ENCODE data around the gene BIRC5. TPM values are rescaled to one million over a fixed set of nuclear protein-coding genes. Genes with fewer than 3 reads are reported as not detected.
A peak's percentile ranks its signal among the peaks of the same experiment; 100 is the strongest.

The BIRC5 gene
- total RNA-seq, 2 donors from 2014 or later: 3.4 to 10.1 TPM

DNA sequence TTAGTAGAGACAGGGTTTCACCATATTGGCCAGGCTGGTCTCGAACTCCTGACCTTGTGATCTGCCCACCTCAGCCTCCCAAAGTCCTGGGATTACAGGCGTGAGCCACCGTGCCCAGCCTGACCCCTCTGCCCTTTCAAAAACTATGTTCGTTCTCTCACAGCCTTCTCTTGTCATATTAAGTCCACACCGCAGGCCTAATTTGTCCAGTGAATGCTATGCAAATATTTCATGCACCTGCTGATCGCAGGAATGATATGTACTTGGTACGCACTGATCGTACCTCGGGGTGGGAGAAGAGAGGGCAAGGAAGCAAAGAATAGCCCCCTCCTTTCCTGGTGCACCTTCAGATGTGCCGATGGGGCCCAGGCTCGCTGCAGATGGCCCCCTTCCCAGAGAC, 3.0 kb upstream of the BIRC5 start:
- intact Hi-C loops (cut with DNase I, micrococcal nuclease): no loop called here
- DNase-seq: no peak
- ATAC-seq: no peak

DNA sequence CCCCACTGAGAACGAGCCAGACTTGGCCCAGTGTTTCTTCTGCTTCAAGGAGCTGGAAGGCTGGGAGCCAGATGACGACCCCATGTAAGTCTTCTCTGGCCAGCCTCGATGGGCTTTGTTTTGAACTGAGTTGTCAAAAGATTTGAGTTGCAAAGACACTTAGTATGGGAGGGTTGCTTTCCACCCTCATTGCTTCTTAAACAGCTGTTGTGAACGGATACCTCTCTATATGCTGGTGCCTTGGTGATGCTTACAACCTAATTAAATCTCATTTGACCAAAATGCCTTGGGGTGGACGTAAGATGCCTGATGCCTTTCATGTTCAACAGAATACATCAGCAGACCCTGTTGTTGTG, 631 bp downstream of the BIRC5 start:
- no peak for ATAC-seq
- intact Hi-C loops (cut with DNase I, micrococcal nuclease): no loop called here
- no peak for DNase-seq

DNA sequence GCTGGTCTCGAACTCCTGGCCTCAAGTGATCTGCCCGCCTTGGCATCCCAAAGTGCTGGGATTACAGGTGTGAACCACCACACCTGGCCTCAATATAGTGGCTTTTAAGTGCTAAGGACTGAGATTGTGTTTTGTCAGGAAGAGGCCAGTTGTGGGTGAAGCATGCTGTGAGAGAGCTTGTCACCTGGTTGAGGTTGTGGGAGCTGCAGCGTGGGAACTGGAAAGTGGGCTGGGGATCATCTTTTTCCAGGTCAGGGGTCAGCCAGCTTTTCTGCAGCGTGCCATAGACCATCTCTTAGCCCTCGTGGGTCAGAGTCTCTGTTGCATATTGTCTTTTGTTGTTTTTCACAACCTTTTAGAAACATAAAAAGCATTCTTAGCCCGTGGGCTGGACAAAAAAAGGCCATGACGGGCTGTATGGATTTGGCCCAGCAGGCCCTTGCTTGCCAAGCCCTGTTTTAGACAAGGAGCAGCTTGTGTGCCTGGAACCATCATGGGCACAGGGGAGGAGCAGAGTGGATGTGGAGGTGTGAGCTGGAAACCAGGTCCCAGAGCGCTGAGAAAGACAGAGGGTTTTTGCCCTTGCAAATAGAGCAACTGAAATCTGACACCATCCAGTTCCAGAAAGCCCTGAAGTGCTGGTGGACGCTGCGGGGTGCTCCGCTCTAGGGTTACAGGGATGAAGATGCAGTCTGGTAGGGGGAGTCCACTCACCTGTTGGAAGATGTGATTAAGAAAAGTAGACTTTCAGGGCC, 5.5 kb downstream of the BIRC5 start:
- intact Hi-C loops (cut with DNase I, micrococcal nuclease): no loop called here
- ATAC-seq (no peak), DNase-seq (no peak)

DNA sequence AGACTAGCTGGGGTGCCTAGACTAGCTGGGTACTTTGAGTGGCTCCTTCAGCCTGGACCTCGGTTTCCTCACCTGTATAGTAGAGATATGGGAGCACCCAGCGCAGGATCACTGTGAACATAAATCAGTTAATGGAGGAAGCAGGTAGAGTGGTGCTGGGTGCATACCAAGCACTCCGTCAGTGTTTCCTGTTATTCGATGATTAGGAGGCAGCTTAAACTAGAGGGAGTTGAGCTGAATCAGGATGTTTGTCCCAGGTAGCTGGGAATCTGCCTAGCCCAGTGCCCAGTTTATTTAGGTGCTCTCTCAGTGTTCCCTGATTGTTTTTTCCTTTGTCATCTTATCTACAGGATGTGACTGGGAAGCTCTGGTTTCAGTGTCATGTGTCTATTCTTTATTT, 9.0 kb downstream of the BIRC5 start:
- intact Hi-C loops (cut with DNase I, micrococcal nuclease): no loop called here
- ATAC-seq: no peak
- no peak for DNase-seq

DNA sequence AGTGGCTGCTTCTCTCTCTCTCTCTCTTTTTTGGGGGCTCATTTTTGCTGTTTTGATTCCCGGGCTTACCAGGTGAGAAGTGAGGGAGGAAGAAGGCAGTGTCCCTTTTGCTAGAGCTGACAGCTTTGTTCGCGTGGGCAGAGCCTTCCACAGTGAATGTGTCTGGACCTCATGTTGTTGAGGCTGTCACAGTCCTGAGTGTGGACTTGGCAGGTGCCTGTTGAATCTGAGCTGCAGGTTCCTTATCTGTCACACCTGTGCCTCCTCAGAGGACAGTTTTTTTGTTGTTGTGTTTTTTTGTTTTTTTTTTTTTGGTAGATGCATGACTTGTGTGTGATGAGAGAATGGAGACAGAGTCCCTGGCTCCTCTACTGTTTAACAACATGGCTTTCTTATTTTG, 9.7 kb downstream of the BIRC5 start:
- DNase-seq: no peak
- no peak for ATAC-seq
- intact Hi-C loops (cut with DNase I, micrococcal nuclease): no loop called here

DNA sequence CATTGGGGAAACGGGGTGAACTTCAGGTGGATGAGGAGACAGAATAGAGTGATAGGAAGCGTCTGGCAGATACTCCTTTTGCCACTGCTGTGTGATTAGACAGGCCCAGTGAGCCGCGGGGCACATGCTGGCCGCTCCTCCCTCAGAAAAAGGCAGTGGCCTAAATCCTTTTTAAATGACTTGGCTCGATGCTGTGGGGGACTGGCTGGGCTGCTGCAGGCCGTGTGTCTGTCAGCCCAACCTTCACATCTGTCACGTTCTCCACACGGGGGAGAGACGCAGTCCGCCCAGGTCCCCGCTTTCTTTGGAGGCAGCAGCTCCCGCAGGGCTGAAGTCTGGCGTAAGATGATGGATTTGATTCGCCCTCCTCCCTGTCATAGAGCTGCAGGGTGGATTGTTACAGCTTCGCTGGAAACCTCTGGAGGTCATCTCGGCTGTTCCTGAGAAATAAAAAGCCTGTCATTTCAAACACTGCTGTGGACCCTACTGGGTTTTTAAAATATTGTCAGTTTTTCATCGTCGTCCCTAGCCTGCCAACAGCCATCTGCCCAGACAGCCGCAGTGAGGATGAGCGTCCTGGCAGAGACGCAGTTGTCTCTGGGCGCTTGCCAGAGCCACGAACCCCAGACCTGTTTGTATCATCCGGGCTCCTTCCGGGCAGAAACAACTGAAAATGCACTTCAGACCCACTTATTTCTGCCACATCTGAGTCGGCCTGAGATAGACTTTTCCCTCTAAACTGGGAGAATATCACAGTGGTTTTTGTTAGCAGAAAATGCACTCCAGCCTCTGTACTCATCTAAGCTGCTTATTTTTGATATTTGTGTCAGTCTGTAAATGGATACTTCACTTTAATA, 10.4 kb downstream of the BIRC5 start:
- intact Hi-C loops (cut with DNase I, micrococcal nuclease): no loop called here
- DNase-seq (no peak), ATAC-seq (no peak)

DNA sequence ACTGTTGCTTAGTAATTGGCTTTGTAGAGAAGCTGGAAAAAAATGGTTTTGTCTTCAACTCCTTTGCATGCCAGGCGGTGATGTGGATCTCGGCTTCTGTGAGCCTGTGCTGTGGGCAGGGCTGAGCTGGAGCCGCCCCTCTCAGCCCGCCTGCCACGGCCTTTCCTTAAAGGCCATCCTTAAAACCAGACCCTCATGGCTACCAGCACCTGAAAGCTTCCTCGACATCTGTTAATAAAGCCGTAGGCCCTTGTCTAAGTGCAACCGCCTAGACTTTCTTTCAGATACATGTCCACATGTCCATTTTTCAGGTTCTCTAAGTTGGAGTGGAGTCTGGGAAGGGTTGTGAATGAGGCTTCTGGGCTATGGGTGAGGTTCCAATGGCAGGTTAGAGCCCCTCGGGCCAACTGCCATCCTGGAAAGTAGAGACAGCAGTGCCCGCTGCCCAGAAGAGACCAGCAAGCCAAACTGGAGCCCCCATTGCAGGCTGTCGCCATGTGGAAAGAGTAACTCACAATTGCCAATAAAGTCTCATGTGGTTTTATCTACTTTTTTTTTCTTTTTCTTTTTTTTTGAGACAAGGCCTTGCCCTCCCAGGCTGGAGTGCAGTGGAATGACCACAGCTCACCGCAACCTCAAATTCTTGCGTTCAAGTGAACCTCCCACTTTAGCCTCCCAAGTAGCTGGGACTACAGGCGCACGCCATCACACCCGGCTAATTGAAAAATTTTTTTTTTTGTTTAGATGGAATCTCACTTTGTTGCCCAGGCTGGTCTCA, 11.2 kb downstream of the BIRC5 start:
- no peak for ATAC-seq
- intact Hi-C loops (cut with DNase I, micrococcal nuclease): no loop called here

DNA sequence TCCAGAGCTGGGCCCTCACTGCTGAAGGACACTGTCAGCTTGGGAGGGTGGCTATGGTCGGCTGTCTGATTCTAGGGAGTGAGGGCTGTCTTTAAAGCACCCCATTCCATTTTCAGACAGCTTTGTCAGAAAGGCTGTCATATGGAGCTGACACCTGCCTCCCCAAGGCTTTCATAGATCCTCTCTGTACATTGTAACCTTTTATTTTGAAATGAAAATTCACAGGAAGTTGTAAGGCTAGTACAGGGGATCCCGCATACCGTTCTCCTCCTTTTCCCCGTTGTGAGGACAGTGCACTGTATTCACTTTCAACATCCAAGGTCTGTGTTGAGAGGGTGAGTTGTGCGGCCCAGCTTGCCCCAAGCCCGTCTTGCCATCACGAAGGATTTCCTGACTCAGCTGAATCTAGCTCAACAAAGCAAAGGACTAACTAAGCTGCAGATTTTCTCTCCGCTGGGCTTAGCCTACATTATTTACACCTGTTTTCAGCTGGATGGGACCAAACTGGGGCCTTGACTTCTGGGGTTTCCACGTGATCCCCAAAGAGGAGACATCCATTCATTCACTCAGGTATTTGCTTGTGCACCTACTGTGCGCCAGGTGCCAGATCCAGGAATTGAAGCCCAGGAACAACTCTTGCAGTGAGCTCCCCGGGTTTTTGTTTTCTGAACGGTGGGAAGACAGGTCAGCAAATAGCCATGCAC, 12.2 kb downstream of the BIRC5 start:
- intact Hi-C loops (cut with DNase I, micrococcal nuclease): no loop called here
- DNase-seq: no peak

More for the DNA sequence above, 11.2 kb downstream of the BIRC5 start:
- DNase-seq: no peak

DNA sequence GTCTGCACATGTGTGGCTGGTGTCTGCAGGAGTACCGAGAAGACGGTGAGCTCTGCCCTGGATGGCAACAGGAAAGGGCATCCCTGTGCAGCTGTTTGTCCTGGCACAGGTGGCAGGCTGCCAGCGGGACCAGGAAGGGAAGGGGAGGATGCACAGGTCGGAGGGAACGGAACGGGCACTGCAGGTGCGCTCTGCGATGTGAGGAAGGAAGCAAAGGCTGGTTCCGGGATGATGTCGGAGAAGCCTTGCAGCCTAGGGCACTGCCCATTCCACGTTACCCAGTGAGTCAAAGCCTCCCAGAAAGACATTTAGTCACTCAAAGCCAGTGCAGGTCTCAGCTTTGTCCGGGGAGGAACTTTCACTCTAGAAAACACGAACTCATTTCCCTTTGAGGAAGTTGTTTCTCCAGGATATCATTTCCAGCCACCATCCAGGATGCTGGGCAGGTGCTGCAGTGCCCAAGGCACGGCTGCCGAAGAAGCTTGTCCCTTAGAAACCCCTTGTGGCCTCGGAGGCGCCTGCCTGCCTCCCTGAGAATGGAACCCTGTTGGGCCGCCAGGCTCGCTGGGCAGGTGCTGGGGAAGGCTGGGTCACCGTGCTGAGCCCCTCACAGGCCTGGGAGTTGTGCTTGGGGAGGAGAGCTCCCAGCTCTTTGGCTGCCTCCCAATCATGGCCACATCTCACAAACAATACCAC, 12.9 kb downstream of the BIRC5 start:
- peak; percentile 77 for ATAC-seq
- intact Hi-C loops (cut with DNase I, micrococcal nuclease): no loop called here
- peak; percentile 44 to 47 for DNase-seq

More for the DNA sequence above, 12.2 kb downstream of the BIRC5 start:
- no peak for ATAC-seq

DNA sequence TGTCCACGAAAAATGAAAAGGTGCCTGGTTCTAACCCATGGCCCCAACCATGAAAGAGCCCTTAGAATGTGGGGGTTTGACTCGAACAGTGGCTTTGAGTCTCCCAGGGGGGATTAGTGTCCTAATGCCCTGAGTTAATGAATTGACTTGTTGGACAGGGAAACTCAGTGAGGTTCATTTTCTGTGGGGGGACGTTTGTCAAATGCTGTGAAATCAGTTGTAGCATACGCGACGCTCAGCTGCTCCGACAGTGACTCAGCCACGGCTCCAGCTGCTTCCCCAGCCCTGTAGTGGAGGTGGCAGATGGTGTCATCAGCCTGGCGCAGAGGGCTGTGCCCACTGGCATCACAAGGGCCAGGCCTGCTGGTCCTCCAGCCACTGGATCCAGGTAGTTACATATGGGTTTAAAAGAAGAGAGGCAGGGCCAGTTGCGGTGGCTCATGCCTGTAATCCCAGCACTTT, 13.4 kb downstream of the BIRC5 start:
- intact Hi-C loops (cut with DNase I, micrococcal nuclease): no loop called here
- DNase-seq (no peak), ATAC-seq (no peak)

DNA sequence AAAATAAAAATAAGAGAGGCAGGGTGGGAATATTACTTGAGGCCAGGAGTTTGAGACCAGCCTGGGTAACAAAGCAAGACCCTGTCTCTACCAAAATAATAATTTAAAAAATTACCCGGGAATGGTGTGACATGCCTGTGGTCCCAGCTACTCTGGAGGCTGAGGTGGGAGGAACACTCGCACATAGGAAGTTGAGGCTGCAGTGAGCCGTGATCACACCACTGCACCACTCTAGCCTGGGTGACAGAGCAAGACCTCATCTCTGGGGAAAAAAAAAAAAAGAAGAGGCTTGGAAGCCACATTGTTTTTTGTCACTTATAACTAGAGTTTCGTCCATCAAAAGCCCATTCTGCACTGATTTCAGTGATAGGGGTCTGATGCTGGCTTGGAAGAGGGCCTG, 14.1 kb downstream of the BIRC5 start:
- no peak for ATAC-seq
- DNase-seq: no peak
- intact Hi-C loops (cut with DNase I, micrococcal nuclease): no loop called here

DNA sequence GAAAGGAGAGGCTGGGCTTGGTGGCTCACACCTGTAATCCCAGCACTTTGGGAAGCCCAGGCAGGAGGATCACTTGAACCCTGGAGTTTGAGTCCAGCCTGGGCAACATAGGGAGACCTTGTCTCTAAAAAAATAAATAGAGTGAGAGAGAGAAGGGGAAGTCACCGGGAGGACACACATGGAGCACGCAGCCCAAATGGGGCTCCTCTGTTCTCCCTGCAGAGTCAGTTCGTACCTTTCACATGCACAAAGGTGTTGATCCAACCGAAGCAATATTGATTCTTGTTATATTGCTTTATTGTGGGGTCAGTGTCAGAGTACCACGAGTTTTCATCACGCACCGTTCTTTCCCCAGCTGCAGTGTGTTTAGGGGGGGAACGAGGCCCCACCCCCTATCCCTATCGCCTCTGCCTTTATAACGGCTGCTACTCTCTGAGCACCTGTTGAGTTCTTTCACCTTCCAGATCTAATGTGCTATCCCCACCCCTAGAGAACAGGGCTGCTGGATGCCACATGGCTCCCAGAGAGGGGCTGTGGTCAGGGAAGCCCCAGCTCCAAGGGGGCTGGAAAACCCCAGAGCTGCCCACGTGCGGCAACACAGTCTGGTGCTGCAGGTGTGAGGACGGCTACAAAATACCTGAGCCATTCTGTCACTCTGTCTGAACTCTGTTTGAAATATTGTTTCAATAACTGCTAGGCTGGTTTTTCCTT, 16.4 kb downstream of the BIRC5 start:
- ATAC-seq: no peak
- intact Hi-C loops (cut with DNase I, micrococcal nuclease): no loop called here
- DNase-seq: no peak

DNA sequence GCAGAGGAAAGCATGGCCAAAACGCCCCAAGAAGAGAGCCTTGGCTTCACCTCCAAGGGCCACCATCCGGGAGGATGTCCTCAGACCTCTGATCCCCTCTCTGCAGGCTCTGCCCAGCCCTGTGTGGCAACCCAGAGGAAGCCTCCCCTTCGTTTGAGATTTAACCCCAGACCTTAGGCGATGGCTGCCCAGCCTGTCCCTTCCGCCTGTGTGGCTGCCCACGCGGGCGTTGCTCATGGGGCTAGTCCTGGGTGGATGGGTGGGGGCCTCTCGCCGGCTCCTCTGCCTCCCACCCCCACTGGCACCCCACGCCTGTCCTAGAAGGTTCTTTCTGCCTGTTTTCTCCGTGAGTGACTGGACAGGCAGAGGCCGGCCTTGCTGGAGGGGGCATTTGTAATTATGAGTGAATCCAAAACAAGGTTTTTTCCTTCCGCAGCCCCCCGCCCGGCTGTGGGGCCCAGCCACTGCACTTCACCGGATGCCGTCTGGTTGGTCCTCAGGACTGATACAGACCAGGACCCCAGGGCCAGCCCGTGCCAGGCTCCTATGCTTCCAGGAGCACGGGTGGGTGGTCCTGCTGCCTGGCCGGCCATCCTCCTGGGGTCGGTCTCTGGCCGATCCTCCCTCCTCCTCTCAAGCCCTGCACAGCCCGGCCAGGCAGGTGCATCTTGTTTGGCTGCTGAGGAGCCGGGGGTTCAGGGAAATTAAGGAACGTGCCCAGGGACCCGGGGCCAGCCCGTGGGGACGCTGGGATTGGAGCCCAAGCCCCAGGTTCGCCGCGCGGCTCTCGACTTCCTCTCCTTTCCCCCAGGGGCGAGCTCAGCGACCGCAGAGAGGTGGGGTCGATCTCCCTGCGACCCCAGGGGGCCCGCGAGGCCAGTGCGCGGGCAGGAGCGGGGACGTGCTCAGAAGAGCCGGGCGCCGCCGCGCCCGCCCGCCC, 17.2 kb downstream of the BIRC5 start, which contains the start of gene TMEM235:
Gene TMEM235, plus strand, starts transcription at position 636 of the 940 bp plus-strand sequence. CDS start 393 bp downstream, outside the sequence.
- intact Hi-C loops (cut with DNase I, micrococcal nuclease): no loop called here
- no peak for ATAC-seq
- DNase-seq: no peak

DNA sequence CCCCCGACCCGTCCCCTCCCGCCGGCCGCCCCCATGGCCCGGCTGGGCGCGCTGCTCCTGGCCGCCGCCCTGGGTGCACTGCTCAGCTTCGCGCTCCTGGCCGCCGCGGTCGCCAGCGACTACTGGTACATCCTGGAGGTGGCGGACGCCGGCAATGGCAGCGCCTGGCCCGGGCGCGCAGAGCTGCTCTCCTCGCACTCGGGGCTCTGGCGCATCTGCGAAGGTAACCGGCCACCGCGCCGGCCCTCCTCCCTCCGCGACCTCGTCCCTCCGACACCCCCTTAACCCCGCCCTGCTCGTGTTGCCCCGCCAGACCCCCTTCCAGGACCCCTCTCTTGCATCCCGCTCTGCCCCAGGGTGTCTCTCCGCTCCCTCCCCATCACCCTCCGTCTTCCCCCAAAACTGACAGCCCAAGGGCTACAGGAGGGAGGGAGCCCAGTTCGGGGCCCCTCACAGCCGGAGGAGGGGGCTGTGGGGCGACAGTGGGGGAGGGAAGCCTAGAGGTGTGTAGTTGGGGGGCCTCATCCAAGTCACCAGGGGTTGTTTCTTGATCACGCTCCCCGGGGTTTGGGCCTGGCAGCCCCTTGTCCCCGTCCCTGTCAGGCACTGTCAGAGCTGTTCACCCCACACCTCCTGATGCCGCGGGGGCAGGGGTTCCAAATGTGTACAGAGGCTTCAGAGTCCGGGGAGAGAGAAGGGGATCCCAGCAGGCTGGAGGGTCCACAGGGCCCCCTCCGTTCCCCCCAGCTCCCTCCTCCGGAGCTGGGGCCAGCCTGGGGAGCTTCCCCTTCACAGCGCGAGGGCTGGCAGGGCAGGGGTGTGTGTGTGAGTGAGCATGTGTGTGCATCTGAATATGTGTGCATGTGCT, 18.2 kb downstream of the BIRC5 start:
- ATAC-seq (no peak), DNase-seq (no peak)
- intact Hi-C loops (cut with DNase I, micrococcal nuclease): no loop called here

DNA sequence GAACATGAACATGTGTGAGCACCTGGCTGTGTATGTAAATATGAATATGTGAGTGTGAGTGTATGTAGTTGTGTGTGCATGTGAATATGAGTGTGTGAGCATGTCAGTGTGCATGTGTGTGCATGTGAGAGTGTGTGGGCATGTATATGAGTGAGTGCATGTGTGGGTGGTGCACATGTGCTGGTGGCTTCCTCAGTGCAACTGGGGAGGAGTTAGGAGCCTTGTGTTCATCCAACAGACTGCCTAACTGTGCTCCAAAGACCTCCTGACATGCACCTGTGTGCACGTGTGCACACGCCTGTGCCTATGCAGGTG, 18.8 kb downstream of the BIRC5 start:
- no peak for DNase-seq
- ATAC-seq: no peak
- intact Hi-C loops (cut with DNase I, micrococcal nuclease): no loop called here

DNA sequence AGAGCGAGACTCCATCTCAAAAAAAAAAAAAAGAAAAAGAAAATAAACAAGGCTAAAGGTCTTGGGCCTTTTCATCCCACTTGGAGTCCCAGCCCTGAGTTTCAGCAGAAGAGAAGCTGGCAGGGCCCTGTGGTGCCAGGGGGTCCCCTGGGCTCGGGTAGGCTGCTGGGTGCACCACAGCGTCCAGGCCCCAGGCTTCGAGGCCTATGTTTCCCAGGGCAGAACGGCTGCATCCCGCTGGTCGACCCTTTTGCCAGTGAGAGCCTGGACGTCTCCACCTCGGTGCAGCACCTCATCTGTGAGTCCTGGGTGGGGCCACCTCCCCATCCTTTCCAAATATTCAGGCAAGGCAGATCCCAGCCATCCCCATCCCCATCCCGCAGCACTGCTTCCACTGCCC, 19.6 kb downstream of the BIRC5 start:
- DNase-seq (no peak), ATAC-seq (no peak)
- intact Hi-C loops (cut with DNase I, micrococcal nuclease): no loop called here
